ENCODE results near the gene GINM1.

DNA sequence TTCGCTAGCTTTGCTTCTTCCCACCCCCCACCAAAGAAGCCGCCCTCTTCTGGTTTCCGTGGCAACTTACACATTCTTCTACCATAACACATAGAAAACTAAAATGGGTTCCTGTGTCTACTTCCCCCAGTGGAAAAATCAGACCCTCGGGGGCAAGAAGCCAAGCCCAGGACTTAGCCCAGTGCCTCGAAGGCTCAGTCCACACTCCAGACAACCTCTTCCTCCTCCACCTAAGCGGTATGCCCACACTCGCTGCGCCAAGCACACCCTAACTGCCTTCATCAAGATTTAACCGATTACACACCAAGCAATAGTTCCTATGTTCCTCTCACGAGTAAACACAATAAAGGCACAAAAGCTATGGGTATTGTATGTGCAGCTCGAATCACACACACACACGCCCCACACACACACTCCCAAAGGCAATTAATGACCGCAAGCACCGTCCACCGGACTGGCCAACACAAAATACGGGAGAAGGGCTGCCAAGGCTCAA is 20.9 kb upstream of the GINM1 start:
- no peak for TF ChIP-seq POLR2A (IDR thresholded peaks at IDR 0.05)
- TF ChIP-seq, protein P1, sequence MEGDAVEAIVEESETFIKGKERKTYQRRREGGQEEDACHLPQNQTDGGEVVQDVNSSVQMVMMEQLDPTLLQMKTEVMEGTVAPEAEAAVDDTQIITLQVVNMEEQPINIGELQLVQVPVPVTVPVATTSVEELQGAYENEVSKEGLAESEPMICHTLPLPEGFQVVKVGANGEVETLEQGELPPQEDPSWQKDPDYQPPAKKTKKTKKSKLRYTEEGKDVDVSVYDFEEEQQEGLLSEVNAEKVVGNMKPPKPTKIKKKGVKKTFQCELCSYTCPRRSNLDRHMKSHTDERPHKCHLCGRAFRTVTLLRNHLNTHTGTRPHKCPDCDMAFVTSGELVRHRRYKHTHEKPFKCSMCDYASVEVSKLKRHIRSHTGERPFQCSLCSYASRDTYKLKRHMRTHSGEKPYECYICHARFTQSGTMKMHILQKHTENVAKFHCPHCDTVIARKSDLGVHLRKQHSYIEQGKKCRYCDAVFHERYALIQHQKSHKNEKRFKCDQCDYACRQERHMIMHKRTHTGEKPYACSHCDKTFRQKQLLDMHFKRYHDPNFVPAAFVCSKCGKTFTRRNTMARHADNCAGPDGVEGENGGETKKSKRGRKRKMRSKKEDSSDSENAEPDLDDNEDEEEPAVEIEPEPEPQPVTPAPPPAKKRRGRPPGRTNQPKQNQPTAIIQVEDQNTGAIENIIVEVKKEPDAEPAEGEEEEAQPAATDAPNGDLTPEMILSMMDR (IDR thresholded peaks at IDR 0.05): peak in 1 of 7 experiments; percentile 3
